MM.1S (cell line): ENCODE results near the gene FAM83F.

Experiments
- DNase-seq: peaks from one replicate; pipeline ENCODE4 v3.0.0-alpha.2; 2015
- H2AFZ ChIP-seq: fragments of 300-600 bp; sonication (generic); 2 replicates; pipeline ENCODE4 v1.6.0; 2016; ENCODE audit warnings: antibody characterized with exemption, low read length
- H3F3A ChIP-seq: fragments of 300-600 bp; sonication (generic); 2 replicates; pipeline ENCODE4 v1.6.1; 2016; ENCODE audit warnings: mild to moderate bottlenecking, antibody characterized with exemption, low read length, moderate library complexity, mixed read lengths; ENCODE audit not compliant: insufficient read depth
- H3K27ac ChIP-seq: fragments of 300-600 bp; sonication (generic); 2 replicates; pipeline ENCODE4 v1.5.1; 2016; ENCODE audit warnings: mild to moderate bottlenecking, low read length
- H3K27me3 ChIP-seq: fragments of 300-600 bp; sonication (generic); replicated peaks from 2 replicates; pipeline ENCODE4 v1.6.0; 2016; ENCODE audit warnings: low read length; ENCODE audit not compliant: insufficient read depth
- H3K36me3 ChIP-seq: fragments of 300-600 bp; sonication (generic); replicated peaks from 2 replicates; pipeline ENCODE4 v1.6.1; 2016; ENCODE audit warnings: mild to moderate bottlenecking, low read length, mixed read lengths; ENCODE audit not compliant: insufficient read depth
- H3K4me1 ChIP-seq: fragments of 300-600 bp; sonication (generic); 2 replicates; pipeline ENCODE4 v1.6.1; 2016; ENCODE audit warnings: low read length, mixed read lengths
- H3K4me2 ChIP-seq: fragments of 300-600 bp; sonication (generic); 2 replicates; pipeline ENCODE4 v1.6.0; 2016; ENCODE audit warnings: low read depth, low read length
- H3K4me3 ChIP-seq: fragments of 300-600 bp; sonication (generic); 2 replicates; pipeline ENCODE4 v1.5.1; 2016; ENCODE audit warnings: low read length, mixed read lengths
- H3K79me2 ChIP-seq: fragments of 300-600 bp; sonication (generic); 2 replicates; pipeline ENCODE4 v1.6.1; 2016; ENCODE audit warnings: mixed run types, low read length, mixed read lengths
- H3K9ac ChIP-seq: fragments of 300-600 bp; sonication (generic); 2 replicates; pipeline ENCODE4 v1.6.1; 2016; ENCODE audit warnings: low read length, mixed read lengths
- H3K9me2 ChIP-seq: fragments of 300-600 bp; sonication (generic); replicated peaks from 2 replicates; pipeline ENCODE4 v1.6.1; 2016; ENCODE audit warnings: mild to moderate bottlenecking, low read length, mixed read lengths; ENCODE audit not compliant: insufficient read depth
- H3K9me3 ChIP-seq: fragments of 300-600 bp; sonication (generic); replicated peaks from 2 replicates; pipeline ENCODE4 v1.6.1; 2016; ENCODE audit warnings: mild to moderate bottlenecking, low read length, mixed read lengths; ENCODE audit not compliant: insufficient read depth
- H4K20me1 ChIP-seq: fragments of 300-600 bp; sonication (generic); 2 replicates; pipeline ENCODE4 v1.6.1; 2016; ENCODE audit warnings: mild to moderate bottlenecking, low read length, moderate library complexity, mixed read lengths; ENCODE audit not compliant: insufficient read depth
- EZH2 ChIP-seq: fragments of 300-600 bp; sonication (generic); optimal IDR thresholded peaks from 2 replicates; pipeline ENCODE3; 2017; ENCODE audit warnings: low read depth, mild to moderate bottlenecking, antibody characterized with exemption, low read length, mixed read lengths
- EZH2phosphoT487 ChIP-seq: fragments of 300-600 bp; sonication (generic); IDR thresholded peaks from 2 replicates; pipeline ENCODE4 v1.6.1; 2018; ENCODE audit warnings: antibody characterized with exemption, low read length
- TF ChIP-seq, protein P1 (sequence below): fragments of 300-600 bp; sonication (generic); IDR thresholded peaks from 2 replicates; pipeline ENCODE4 v1.5.1; 2016; ENCODE audit warnings: antibody characterized with exemption, low read length, mixed read lengths

FAM83F gene

DNA sequence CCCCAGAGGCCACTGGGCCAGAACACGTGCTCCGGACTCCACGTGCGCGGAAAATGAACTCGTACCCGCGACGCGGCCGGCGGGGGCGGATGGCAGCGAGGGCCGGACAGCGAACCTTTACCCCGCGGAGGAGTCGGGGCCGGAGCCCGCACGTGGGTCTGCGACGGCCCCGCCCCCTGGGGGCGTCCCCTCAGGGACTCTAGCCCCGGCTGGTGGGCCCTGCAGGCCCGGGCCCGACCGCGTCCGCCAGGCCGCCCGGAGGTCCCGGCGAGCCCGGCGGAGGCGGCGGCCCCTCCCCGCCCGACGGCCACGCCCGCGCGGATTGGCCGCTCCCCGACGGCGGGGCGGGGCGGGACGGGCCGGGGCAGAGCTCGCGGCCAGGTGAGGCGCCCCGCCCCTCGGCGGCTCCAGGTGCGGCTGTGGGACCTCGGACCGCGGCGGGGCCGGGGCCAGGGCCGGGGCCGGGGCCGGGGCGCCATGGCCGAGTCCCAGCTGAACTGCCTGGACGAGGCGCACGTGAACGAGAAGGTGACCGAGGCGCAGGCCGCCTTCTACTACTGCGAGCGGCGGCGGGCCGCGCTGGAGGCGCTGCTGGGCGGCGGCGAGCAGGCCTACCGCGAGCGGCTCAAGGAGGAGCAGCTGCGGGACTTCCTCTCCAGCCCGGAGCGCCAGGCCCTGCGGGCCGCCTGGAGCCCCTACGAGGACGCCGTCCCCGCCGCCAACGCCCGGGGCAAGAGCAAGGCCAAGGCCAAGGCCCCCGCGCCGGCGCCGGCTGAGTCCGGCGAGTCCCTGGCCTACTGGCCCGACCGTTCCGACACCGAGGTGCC, at the start of gene FAM83F:
FAM83F (plus strand) TSS at position 389 of the 827 bp plus-strand sequence; CDS start at position 478, 89 bp downstream.
- no peaks in the 10 kb centered on the region for H3K4me1 ChIP-seq
- no peak within 1 kb of the TSS for H3K4me2 ChIP-seq
- H4K20me1 ChIP-seq: no peaks in the 10 kb centered on the region
- H3K4me3 ChIP-seq: no peak within 1 kb of the TSS
- H2AFZ ChIP-seq: no peak within 1 kb of the TSS
- H3K27ac ChIP-seq: no peak within 1 kb of the TSS
- no peaks in the 10 kb centered on the region for H3K79me2 ChIP-seq
- DNase-seq: no peak
- no peaks in the 10 kb centered on the region for H3F3A ChIP-seq
- H3K36me3 ChIP-seq: no peaks in the 10 kb centered on the region
- no peaks in the 10 kb centered on the region for H3K9me3 ChIP-seq
- no peaks in the 10 kb centered on the region for H3K27me3 ChIP-seq
- no peak within 1 kb of the TSS for H3K9ac ChIP-seq
- TF ChIP-seq EZH2phosphoT487 (no peak), EZH2 (no peak)
- TF ChIP-seq, protein P1, sequence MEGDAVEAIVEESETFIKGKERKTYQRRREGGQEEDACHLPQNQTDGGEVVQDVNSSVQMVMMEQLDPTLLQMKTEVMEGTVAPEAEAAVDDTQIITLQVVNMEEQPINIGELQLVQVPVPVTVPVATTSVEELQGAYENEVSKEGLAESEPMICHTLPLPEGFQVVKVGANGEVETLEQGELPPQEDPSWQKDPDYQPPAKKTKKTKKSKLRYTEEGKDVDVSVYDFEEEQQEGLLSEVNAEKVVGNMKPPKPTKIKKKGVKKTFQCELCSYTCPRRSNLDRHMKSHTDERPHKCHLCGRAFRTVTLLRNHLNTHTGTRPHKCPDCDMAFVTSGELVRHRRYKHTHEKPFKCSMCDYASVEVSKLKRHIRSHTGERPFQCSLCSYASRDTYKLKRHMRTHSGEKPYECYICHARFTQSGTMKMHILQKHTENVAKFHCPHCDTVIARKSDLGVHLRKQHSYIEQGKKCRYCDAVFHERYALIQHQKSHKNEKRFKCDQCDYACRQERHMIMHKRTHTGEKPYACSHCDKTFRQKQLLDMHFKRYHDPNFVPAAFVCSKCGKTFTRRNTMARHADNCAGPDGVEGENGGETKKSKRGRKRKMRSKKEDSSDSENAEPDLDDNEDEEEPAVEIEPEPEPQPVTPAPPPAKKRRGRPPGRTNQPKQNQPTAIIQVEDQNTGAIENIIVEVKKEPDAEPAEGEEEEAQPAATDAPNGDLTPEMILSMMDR: no peak
- H3K9me2 ChIP-seq: no peaks in the 10 kb centered on the region

DNA sequence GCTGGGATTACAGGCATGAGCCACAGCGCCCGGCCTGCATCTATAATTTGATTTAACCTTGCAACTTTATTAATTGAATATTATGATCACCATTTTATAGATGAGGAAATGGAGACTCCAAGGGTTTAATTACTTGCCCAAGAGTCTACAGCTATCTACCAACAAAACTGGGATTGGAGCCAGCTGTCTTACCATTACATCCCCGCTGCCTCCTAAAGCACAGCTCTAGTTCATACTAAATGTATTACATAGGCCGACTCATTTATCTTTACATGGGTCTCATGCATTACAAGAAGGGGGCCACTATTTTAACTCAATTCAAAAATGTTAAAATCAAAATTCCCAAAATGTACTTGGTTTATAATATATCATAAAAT, 48.6 kb upstream of the FAM83F start:
- no peaks in the 10 kb centered on the region for H3K79me2 ChIP-seq
- no peaks in the 10 kb centered on the region for H3F3A ChIP-seq
- peaks cover 17% of the 10 kb centered on the region for H3K4me1 ChIP-seq
- H3K36me3 ChIP-seq: no peaks in the 10 kb centered on the region
- H3K9me2 ChIP-seq: no peaks in the 10 kb centered on the region
- no peak overlapping the region for H3K9ac ChIP-seq
- H3K27ac ChIP-seq: no peak overlapping the region
- no peak overlapping the region for H3K4me3 ChIP-seq
- H4K20me1 ChIP-seq: no peaks in the 10 kb centered on the region
- no peak overlapping the region for H2AFZ ChIP-seq
- H3K27me3 ChIP-seq: no peaks in the 10 kb centered on the region
- TF ChIP-seq, protein P1: no peak
- TF ChIP-seq EZH2phosphoT487: no peak
- no peak for TF ChIP-seq EZH2
- H3K9me3 ChIP-seq: no peaks in the 10 kb centered on the region
- no peak for DNase-seq
- no peak overlapping the region for H3K4me2 ChIP-seq

DNA sequence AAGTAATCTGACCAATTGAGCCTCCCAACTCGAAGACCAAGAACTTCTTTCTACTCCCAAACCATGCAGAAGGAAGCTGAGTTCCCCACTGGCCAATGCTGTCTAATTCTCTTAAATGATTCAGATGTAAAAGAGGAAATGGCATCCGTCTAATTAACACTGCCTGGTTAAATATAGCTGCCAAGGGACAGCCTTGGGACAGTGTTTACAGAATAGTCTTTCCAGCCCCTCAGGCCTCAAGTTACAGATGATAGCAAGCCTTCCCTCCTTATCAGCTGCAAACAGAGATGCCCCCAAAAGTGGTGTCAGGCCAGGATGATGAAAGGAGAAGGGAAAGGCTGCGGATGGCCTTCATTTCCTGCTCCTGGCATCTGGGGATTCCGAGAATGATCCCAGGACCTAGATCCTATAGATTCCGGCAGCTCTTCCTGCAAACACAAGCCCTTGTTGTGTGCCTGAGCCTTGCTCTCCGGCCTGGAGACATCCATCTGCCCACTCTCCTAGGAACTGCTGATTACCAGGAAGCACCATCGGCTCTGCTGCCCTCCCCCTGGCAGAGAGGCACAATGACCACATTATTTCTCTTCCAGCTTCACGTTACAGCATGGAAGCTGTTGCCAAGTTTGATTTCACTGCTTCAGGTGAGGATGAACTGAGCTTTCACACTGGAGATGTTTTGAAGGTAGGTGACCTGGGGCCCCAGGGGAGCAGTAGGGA, 48.1 kb upstream of the FAM83F start:
- H4K20me1 ChIP-seq: no peaks in the 10 kb centered on the region
- no peak overlapping the region for H3K9ac ChIP-seq
- H2AFZ ChIP-seq: no peak overlapping the region
- H3K4me2 ChIP-seq: no peak overlapping the region
- no peak overlapping the region for H3K27ac ChIP-seq
- H3F3A ChIP-seq: peaks cover 4% of the 10 kb centered on the region
- H3K36me3 ChIP-seq: no peaks in the 10 kb centered on the region
- TF ChIP-seq, protein P1: no peak
- TF ChIP-seq EZH2phosphoT487 (no peak), EZH2 (no peak)
- H3K27me3 ChIP-seq: no peaks in the 10 kb centered on the region
- peaks cover 23% of the 10 kb centered on the region for H3K4me1 ChIP-seq
- H3K9me2 ChIP-seq: no peaks in the 10 kb centered on the region
- DNase-seq: no peak
- no peaks in the 10 kb centered on the region for H3K79me2 ChIP-seq
- H3K4me3 ChIP-seq: no peak overlapping the region
- H3K9me3 ChIP-seq: no peaks in the 10 kb centered on the region
